ENCODE results near the gene ADAM21. TPM values are rescaled to one million over a fixed set of nuclear protein-coding genes. Genes with fewer than 3 reads are reported as not detected.
"Not testable (repeated sequence)": the region's sequence is repeated elsewhere in the genome, so short reads cannot be mapped to it uniquely, and the experiment has no call there.

ADAM21 gene
- total RNA-seq (2013), result 0.02 TPM
- polyA plus RNA-seq (not detected), polyA minus RNA-seq (not detected in 2 replicates), total RNA-seq (0 to 1.7 (median 0) reads per million in 11 experiments)

DNA sequence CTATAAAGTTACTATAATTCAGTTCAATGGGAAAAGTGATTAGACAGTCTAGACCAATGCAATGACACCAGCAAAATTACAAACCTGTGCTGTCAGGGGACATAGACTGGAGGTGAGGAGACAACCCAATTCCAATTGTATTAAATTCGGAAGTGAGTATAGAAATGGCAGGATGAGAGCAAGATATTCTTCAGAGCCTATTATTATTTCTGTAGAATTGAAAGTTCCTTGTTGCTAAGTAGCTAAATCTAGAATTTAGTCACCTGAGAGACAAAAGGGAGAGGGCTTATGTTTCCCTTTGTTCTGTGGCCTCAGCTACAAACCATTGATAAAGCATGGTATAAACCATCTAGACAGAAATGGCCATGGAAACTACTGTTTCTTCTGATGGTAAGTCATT lies at the start of gene ADAM21:
ADAM21 (plus strand) TSS at position 301 of the 400 bp plus-strand sequence. CDS start 5,326 bp downstream, outside the sequence.
- intact Hi-C loops (cut with micrococcal nuclease), result no loop called here
- peaks cover 0 to 3% (median 0%) of the 10 kb centered on the region in 3 donors for H3K27me3 Mint-ChIP-seq (ENCODE audit: low read depth in 3 of 3)

DNA sequence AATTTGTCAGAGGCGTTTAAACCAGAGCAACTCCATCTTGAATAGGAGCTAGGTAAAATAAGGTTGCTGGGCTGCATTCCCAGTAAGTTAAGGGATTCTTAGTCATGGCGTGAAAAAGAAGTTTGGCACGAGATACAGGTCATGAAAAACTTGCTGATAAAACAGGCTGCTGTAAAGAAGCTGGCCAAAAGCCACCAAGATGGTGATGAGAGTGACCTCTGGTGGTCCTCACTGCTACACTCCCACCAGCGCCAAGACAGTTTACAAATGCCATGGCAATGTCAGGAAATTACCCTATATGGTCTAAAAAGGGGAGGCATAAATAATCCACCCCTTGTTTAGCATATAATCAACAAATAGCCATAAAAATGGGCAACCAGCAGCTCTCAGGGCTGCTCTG lies 48.6 kb upstream of the ADAM21 start:
- peaks cover 0 to 14% of the 10 kb centered on the region in 2 donors for H3K9me3 ChIP-seq (replicated peaks in 1 of 2; ENCODE audit: control insufficient read depth in 1 of 2, insufficient read depth in 1 of 2, low read length in 2 of 2)
- WGBS (ENCODE audit: insufficient coverage), result no CpG with 5 or more reads among the region's 4 CpGs
- H3K4me2 ChIP-seq (replicated peaks; ENCODE audit: extremely low read depth, low read length, poor library complexity, severe bottlenecking); H3K4me1 ChIP-seq (ENCODE audit: control insufficient read depth in 1 of 2, insufficient read depth in 2 of 2, low read length in 2 of 2); intact Hi-C loops (cut with micrococcal nuclease); H3K4me3 ChIP-seq (replicated peaks in 1 of 3; ENCODE audit: low read depth in 2 of 3, low read length in 3 of 3); H3K9ac ChIP-seq (ENCODE audit: insufficient read depth, low read length, poor library complexity, severe bottlenecking); H3K4me3 Mint-ChIP-seq; H2AFZ ChIP-seq (ENCODE audit: insufficient read depth, low read depth, low read length, poor library complexity, severe bottlenecking); H3K36me3 ChIP-seq (replicated peaks in 1 of 2; ENCODE audit: control insufficient read depth in 1 of 2, insufficient read depth in 2 of 2, low read length in 2 of 2); H4K20me1 ChIP-seq (ENCODE audit: insufficient read depth, low read length); DNase-seq; H3K27ac Mint-ChIP-seq; H3K79me2 ChIP-seq (ENCODE audit: insufficient read depth, low read length); H3K27ac ChIP-seq (ENCODE audit: low read depth in 1 of 2, low read length in 2 of 2); H3K4me1 Mint-ChIP-seq; H3K27me3 ChIP-seq (ENCODE audit: control insufficient read depth in 2 of 2, insufficient read depth in 2 of 2, low read length in 2 of 2); H3K27me3 Mint-ChIP-seq (ENCODE audit: low read depth in 3 of 3): not testable (repeated sequence)
- peaks cover 5 to 17% of the 10 kb centered on the region in 2 donors for H3K36me3 Mint-ChIP-seq
- H3K9me3 Mint-ChIP-seq, result peaks cover 4 to 17% (median 7%) of the 10 kb centered on the region in 7 donors

More for the DNA sequence above, at the start of gene ADAM21:
- Mint-ChIP-seq H3K27ac (no peak within 1 kb of the TSS), H3K4me3 (no peak within 1 kb of the TSS), H3K9me3 (peaks cover 0 to 9% (median 5%) of the 10 kb centered on the region in 7 donors), H3K4me1 (no peaks in the 10 kb centered on the region), H3K36me3 (no peaks in the 10 kb centered on the region)
- Histone ChIP-seq H3K79me2 (ENCODE audit: insufficient read depth, low read length) (no peaks in the 10 kb centered on the region), H3K27ac (ENCODE audit: low read depth in 1 of 2, low read length in 2 of 2) (no peak within 1 kb of the TSS), H3K36me3 (replicated peaks in 1 of 2; ENCODE audit: control insufficient read depth in 1 of 2, insufficient read depth in 2 of 2, low read length in 2 of 2) (no peaks in the 10 kb centered on the region), H2AFZ (ENCODE audit: insufficient read depth, low read depth, low read length, poor library complexity, severe bottlenecking) (no peak within 1 kb of the TSS), H3K4me1 (ENCODE audit: control insufficient read depth in 1 of 2, insufficient read depth in 2 of 2, low read length in 2 of 2) (no peaks in the 10 kb centered on the region), H3K4me3 (replicated peaks in 1 of 3; ENCODE audit: low read depth in 2 of 3, low read length in 3 of 3) (no peak within 1 kb of the TSS), H3K27me3 (ENCODE audit: control insufficient read depth in 2 of 2, insufficient read depth in 2 of 2, low read length in 2 of 2) (no peaks in the 10 kb centered on the region), H3K9ac (ENCODE audit: insufficient read depth, low read length, poor library complexity, severe bottlenecking) (no peak within 1 kb of the TSS), H4K20me1 (ENCODE audit: insufficient read depth, low read length) (no peaks in the 10 kb centered on the region), H3K9me3 (replicated peaks in 1 of 2; ENCODE audit: control insufficient read depth in 1 of 2, insufficient read depth in 1 of 2, low read length in 2 of 2) (peaks cover 1 to 3% of the 10 kb centered on the region in 2 donors), H3K4me2 (replicated peaks; ENCODE audit: extremely low read depth, low read length, poor library complexity, severe bottlenecking) (no peak within 1 kb of the TSS)
- no CpG with 5 or more reads among the region's 1 CpG for WGBS (ENCODE audit: insufficient coverage)
- TF ChIP-seq, protein P1, sequence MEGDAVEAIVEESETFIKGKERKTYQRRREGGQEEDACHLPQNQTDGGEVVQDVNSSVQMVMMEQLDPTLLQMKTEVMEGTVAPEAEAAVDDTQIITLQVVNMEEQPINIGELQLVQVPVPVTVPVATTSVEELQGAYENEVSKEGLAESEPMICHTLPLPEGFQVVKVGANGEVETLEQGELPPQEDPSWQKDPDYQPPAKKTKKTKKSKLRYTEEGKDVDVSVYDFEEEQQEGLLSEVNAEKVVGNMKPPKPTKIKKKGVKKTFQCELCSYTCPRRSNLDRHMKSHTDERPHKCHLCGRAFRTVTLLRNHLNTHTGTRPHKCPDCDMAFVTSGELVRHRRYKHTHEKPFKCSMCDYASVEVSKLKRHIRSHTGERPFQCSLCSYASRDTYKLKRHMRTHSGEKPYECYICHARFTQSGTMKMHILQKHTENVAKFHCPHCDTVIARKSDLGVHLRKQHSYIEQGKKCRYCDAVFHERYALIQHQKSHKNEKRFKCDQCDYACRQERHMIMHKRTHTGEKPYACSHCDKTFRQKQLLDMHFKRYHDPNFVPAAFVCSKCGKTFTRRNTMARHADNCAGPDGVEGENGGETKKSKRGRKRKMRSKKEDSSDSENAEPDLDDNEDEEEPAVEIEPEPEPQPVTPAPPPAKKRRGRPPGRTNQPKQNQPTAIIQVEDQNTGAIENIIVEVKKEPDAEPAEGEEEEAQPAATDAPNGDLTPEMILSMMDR (IDR thresholded peaks at IDR 0.05), result no peak
- DNase-seq, result no peak

DNA sequence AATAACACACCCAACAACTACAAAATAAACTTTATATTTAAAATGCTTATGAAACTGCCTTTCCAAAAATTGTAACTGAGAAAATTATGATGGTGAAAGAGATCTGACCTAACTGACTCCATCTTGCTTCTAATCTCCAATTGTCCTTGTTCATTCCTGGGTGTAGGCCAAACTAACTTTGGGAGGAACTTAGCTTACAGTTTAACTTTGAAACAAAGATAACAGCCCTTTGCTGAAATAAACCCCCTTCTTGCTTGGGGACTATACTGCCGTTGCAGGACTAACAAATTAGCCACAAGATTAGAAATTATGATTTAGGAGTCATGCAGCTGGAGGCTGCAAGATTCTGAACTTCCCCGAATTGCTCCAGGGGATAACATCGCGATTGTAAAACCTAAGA lies 45.8 kb upstream of the ADAM21 start:
- H3K4me3 Mint-ChIP-seq, H3K27ac Mint-ChIP-seq: not testable (repeated sequence)
- peaks cover 6 to 17% of the 10 kb centered on the region in 2 donors for H3K36me3 Mint-ChIP-seq

More for the DNA sequence above, 45.8 kb upstream of the ADAM21 start:
- H3K27me3 Mint-ChIP-seq (ENCODE audit: low read depth in 3 of 3); H3K79me2 ChIP-seq (ENCODE audit: insufficient read depth, low read length); H3K4me3 ChIP-seq (replicated peaks in 1 of 3; ENCODE audit: low read depth in 2 of 3, low read length in 3 of 3); H3K27me3 ChIP-seq (ENCODE audit: control insufficient read depth in 2 of 2, insufficient read depth in 2 of 2, low read length in 2 of 2); H2AFZ ChIP-seq (ENCODE audit: insufficient read depth, low read depth, low read length, poor library complexity, severe bottlenecking); H3K9me3 ChIP-seq (replicated peaks in 1 of 2; ENCODE audit: control insufficient read depth in 1 of 2, insufficient read depth in 1 of 2, low read length in 2 of 2); H3K4me1 Mint-ChIP-seq; H4K20me1 ChIP-seq (ENCODE audit: insufficient read depth, low read length); intact Hi-C loops (cut with micrococcal nuclease); H3K4me1 ChIP-seq (ENCODE audit: control insufficient read depth in 1 of 2, insufficient read depth in 2 of 2, low read length in 2 of 2); H3K9ac ChIP-seq (ENCODE audit: insufficient read depth, low read length, poor library complexity, severe bottlenecking); H3K4me2 ChIP-seq (replicated peaks; ENCODE audit: extremely low read depth, low read length, poor library complexity, severe bottlenecking); DNase-seq; H3K27ac ChIP-seq (ENCODE audit: low read depth in 1 of 2, low read length in 2 of 2); H3K36me3 ChIP-seq (replicated peaks in 1 of 2; ENCODE audit: control insufficient read depth in 1 of 2, insufficient read depth in 2 of 2, low read length in 2 of 2): not testable (repeated sequence)
- WGBS (ENCODE audit: insufficient coverage), result 100% methylated on average over 3 of the region's 4 CpGs
- peaks cover 0 to 10% (median 0%) of the 10 kb centered on the region in 7 donors for H3K9me3 Mint-ChIP-seq
